Activated CD4-positive, alpha-beta T cell treated with anti-CD3 and anti-CD28 coated beads, Interleukin-2, Interleukin-4, amounts not matched to agents 100 ng/mL and 50 ng/mL, durations not matched to agents 16 hours and 8 hours (primary cell): Measurements from ENCODE around the gene TMEM258.

Source experiments
- DNase-seq: peaks from one replicate; pipeline ENCODE4 v3.0.0-alpha.2; 2020; ENCODE audit warnings: low spot score

TMEM258 gene

DNA sequence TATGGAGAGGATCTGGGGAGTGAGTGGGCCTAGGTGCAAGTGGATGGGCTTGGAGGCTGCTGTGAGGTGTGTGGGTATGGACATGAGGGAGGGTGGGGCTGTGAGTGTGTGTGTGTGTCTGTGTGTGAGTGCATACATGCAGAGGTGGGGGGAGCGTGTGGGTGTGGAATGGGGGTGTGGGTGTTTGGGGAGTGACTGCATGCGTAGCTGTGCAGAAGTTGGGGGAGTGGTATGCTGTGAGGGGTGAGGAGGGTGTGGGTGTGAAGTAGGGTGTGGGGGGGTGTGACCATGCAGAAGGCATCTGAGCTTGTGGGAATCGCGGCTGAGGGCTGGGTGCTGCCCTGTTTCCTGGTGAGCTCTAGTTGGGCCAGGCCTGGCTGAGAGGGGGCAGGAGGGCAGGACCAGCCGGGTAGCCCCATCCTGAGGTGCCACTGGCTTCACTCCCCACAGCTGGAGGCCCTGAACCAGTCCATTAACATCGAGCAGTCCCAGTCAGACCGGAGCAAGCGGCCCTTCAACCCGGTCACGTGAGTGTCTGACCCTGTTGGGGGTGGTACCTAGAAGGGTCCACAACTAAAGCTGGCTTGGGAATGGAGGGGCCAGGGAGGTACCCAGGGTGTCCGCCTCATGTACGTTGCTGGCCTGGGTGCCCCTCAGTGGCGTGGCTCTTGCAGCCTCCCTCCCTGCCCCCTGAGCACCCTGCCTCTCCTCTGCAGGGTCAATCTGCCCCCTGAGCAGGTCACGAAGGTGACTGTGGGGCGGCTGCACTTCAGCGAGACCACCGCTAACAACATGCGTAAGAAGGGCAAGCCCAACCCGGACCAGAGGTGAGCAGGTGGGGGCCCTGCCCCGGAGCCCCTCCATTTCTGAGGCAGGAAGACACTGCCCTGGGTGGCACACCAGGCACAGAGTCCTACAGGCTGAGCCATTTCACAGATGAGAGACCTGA, 16.5 kb downstream of the TMEM258 start:
- no peak for DNase-seq

DNA sequence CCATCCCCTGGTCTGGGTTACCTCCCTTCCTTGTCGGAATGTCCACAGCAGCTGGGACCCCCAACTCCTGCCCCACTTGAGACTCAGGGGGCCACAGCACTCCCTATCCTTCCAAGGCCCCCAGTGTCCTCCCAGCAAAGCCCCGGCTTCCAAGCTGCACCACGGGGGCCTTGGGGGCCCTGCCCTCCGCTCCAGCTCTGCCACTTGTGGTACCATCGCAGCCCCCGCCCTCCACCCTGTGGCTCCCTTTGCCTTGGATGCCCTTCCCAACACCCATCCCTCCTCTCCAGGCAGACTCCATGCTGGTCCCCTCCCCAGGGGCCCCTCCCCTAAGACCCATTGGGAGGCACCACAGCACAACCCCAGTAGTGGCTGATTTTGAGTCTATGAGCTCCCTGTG, 17.3 kb downstream of the TMEM258 start:
- no peak for DNase-seq

DNA sequence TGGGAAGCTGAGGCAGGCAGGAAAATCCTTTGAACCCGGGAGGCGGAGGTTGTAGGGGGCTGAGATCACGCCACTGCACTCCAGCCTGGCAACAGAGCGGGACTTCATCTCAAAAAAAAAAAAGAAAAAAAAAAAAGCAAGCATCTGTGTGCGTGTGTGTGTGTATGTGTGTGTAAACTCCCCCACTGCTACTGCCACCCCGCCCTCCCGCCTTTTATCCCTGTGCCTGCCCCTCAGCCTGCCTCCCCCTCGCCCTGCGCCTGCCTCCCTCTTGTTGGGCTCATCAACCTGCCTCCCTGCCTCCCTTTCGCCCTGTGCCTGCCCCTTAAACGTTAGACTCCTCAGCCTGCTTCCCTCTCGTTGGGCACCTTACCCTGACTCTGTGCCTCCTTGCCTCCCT, 18.0 kb downstream of the TMEM258 start:
- DNase-seq, result no peak

- DNase-seq, result no peak
Observed at GRCh38 chr11:61773809-61774208, 18.6 kb downstream of the TMEM258 start.

DNA sequence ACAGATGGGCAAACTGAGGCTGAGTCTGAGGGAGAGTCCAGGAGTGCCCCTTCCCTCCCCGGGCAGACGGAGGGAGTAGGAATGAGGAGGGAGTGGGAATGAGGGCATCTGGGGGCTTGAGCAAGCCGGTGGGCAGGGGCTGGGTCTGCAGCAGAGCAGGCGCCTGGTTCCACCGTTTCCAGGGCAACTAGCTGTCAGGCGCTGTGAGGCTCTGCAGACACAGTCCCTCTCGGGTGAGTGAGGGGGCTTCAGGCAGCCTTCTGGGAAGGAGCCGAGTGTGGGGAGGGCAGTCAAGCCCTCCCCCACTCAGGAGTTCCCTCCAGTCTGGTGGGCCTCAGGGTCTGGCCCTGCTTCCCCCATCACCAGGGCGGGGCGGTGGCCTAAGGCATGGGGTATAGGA, 19.0 kb downstream of the TMEM258 start:
- no peak for DNase-seq

- DNase-seq, result no peak
Observed at GRCh38 chr11:61771985-61772455, 20.4 kb downstream of the TMEM258 start.

DNA sequence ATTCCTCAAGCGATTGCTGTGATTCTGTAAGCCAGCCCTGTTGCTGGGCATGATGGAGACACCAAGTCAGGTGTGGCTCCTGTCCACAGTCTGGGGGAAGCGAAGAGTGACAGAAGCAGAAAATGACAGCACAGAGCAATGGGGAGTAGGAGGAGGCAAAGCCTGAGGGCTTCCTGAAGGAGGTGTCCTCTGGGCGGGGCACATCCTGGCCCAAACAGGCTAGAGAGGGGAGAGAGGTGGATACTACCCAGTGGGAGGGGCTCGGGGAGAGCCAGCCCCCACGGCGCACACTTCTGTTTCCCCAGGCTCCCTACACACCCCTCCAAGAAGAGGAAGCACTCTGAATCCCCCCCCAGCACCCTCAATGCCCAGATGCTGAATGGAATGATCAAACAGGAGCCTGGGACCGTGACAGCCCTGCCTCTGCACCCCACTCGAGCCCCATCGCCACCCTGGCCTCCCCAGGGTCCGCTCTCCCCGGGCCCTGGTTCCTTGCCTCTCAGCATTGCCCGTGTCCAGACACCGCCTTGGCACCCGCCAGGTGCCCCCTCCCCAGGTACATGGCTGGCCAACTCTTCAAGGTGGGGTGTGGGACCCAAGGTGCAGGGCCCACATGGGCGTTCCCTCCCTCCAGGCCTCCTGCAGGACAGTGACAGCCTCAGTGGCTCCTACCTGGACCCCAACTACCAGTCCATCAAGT, 21.1 kb downstream of the TMEM258 start:
- DNase-seq, result no peak

DNA sequence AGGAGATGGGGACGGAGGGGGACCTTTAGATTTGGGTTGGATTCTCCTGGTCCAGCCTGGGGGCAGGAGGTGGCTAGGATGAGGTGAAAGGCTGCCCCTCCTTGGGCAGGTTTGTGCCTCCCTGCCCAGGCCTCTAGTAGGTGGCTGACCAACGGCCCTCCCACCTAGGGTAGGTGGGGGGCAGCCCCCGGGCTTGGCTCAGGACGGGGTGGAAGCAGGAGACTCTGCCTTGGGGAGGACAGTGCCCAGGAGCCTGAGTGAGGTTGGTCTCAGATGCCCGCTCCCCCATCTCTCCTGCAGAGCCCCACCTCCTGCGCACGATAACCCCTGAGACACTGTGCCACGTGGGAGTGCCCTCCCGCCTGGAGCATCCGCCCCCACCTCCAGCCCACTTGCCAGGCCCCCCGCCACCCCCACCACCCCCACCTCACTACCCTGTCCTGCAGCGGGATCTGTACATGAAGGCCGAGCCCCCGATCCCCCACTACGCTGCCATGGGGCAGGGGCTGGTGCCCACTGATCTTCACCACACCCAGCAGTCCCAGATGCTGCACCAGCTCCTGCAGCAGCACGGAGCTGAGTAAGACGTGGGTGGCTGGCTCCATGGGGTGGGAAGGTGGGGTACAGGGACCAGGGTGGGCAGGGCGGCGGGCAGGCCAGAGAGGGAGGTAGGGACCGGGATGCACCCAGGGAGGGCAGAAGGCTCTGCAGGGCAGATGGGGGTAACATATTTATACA, 22.3 kb downstream of the TMEM258 start:
- no peak for DNase-seq

- DNase-seq, result no peak
Observed at GRCh38 chr11:61769169-61769920, 23.1 kb downstream of the TMEM258 start.

- DNase-seq, result no peak
Observed at GRCh38 chr11:61768376-61769076, 23.9 kb downstream of the TMEM258 start.

- no peak for DNase-seq
Observed at GRCh38 chr11:61766353-61766841, 26.0 kb downstream of the TMEM258 start.

- DNase-seq, result no peak
Observed at GRCh38 chr11:61765550-61766253, 26.7 kb downstream of the TMEM258 start.

GRCh38 chr11:61764606-61765260, 27.7 kb downstream of the TMEM258 start:
- no peak for DNase-seq

- no peak for DNase-seq
Observed at GRCh38 chr11:61763930-61764605, 28.3 kb downstream of the TMEM258 start.

GRCh38 chr11:61762798-61763197, 29.6 kb downstream of the TMEM258 start:
- no peak for DNase-seq

- DNase-seq, result no peak
Observed at GRCh38 chr11:61762223-61762615, 30.2 kb downstream of the TMEM258 start.

DNA sequence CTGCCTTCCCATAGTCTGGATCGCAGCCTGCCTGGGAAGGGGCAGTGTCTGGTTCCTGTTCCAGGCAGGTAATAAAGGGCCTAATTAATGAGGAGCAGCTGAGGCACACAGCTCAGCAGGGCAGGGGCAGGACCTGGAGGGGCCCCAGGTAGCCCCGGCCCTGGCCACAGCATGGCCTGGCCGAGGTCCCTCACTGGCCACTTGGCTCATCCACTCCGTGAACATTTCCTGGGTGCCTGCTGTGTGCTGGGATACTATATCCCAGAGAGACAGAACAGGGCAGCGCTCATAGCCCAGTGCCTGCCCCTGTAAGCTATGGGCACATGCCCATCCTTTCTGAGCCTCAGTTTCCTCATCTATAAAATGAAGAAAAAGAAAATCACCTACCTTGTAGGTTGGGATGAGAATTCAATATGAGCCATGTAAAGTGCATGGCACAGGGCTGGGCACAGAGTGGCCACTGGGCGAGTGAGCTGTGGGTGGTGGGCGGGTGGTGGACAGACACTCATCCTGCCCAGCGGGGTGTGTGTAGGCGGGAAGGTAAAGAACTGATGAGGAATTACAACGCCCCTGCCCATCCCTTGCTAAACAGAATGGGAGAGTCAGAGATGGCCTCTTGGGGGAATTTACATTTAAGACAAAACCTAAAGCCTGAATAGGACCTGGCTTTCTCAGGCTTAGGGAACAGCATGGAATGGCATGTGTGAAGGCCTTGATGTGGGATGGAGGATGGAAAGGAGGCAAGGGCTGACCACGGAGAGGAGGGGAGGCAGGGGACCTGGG, 30.8 kb downstream of the TMEM258 start:
- DNase-seq, result no peak

DNA sequence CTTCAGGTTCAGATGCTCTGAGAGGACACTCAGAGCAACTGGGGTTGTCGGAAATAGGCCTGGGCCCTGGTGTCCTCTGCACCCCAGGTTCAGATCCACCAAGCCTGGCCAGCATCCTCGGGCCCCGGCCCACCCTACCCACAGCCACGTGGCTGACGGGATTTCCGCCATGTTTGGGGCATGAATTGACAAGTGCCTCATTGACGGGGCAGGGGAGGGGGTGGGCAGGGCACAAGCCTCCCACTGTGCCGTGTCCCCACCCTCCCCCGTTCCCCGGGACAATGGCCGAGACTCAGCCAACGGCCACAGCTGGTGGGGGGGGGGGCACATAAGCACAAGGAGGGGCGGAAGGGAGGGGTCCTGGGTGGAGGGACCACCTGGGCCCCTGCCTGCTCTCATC, 31.5 kb downstream of the TMEM258 start:
- no peak for DNase-seq
